GM19023 (cell line): ENCODE data around the gene BRINP2.
A peak's percentile ranks its signal among the peaks of the same experiment; 100 is the strongest.

Experiments used
- ATAC-seq: cut with Tn5 transposase; IDR thresholded peaks from one replicate; pipeline ENCODE4 v1.9.1; 2021; ENCODE audit warnings: mild to moderate bottlenecking, moderate library complexity; ENCODE audit not compliant: unreplicated experiment

BRINP2 gene

GRCh38 chr1:177164380-177165068, 6.2 kb upstream of the BRINP2 start, which contains the start of gene ASTN1:
ASTN1 (minus strand) TSS chr1:177164712; CDS start chr1:177164676, 36 bp downstream.
- ATAC-seq: no peak

- no peak for ATAC-seq
Observed at GRCh38 chr1:177165069-177165439, 5.7 kb upstream of the BRINP2 start.

GRCh38 chr1:177171536-177172123, 872 bp downstream of the BRINP2 start:
- no peak for ATAC-seq

- no peak for ATAC-seq
Observed at GRCh38 chr1:177172272-177172671, 1.5 kb downstream of the BRINP2 start.

GRCh38 chr1:177172866-177173265, 2.1 kb downstream of the BRINP2 start:
- no peak for ATAC-seq

- ATAC-seq: no peak
Observed at GRCh38 chr1:177173976-177174375, 3.2 kb downstream of the BRINP2 start.

GRCh38 chr1:177174921-177175634, 4.3 kb downstream of the BRINP2 start:
- no peak for ATAC-seq

- ATAC-seq: peak; percentile 20
Observed at GRCh38 chr1:177181280-177181630, 10.5 kb downstream of the BRINP2 start.

- ATAC-seq: peak; percentile 94
Observed at GRCh38 chr1:177181631-177182291, 11.0 kb downstream of the BRINP2 start.

GRCh38 chr1:177183836-177184235, 13.1 kb downstream of the BRINP2 start:
- no peak for ATAC-seq

- no peak for ATAC-seq
Observed at GRCh38 chr1:177185209-177185608, 14.5 kb downstream of the BRINP2 start.

GRCh38 chr1:177186639-177187038, 15.9 kb downstream of the BRINP2 start:
- ATAC-seq: no peak

- no peak for ATAC-seq
Observed at GRCh38 chr1:177190308-177190970, 19.7 kb downstream of the BRINP2 start.

- no peak for ATAC-seq
Observed at GRCh38 chr1:177198243-177198642, 27.5 kb downstream of the BRINP2 start.

- ATAC-seq: no peak
Observed at GRCh38 chr1:177200290-177200689, 29.5 kb downstream of the BRINP2 start.

GRCh38 chr1:177206831-177207355, 36.1 kb downstream of the BRINP2 start:
- ATAC-seq: no peak

- no peak for ATAC-seq
Observed at GRCh38 chr1:177208920-177209319, 38.2 kb downstream of the BRINP2 start.

- ATAC-seq: no peak
Observed at GRCh38 chr1:177209357-177209756, 38.6 kb downstream of the BRINP2 start.

- no peak for ATAC-seq
Observed at GRCh38 chr1:177210071-177210470, 39.3 kb downstream of the BRINP2 start.

- no peak for ATAC-seq
Observed at GRCh38 chr1:177211231-177211630, 40.5 kb downstream of the BRINP2 start.
